ENCODE data around the gene GSTP1. TPM values are rescaled to one million over a fixed set of nuclear protein-coding genes. Genes with fewer than 3 reads are reported as not detected.

GSTP1 gene
- polyA plus RNA-seq, 3 donors, result 853 to 1,483 (median 1,250) TPM

GRCh38 chr11:67607507-67607906 is 23.9 kb downstream of the GSTP1 start:
- Histone ChIP-seq H3K4me1 (ENCODE audit: control insufficient read depth in 1 of 2, insufficient read depth in 2 of 2, low read length in 2 of 2) (peaks cover 14 to 20% of the 10 kb centered on the region in 2 donors), H3K9me3 (replicated peaks in 1 of 2; ENCODE audit: control insufficient read depth in 1 of 2, insufficient read depth in 1 of 2, low read length in 2 of 2) (no peaks in the 10 kb centered on the region), H3K27me3 (ENCODE audit: control insufficient read depth in 2 of 2, insufficient read depth in 2 of 2, low read length in 2 of 2) (no peaks in the 10 kb centered on the region), H3K4me2 (replicated peaks; ENCODE audit: extremely low read depth, low read length, poor library complexity, severe bottlenecking) (peak overlapping the region; percentile 85), H3K36me3 (replicated peaks in 1 of 2; ENCODE audit: control insufficient read depth in 1 of 2, insufficient read depth in 2 of 2, low read length in 2 of 2) (peaks cover 39 to 43% of the 10 kb centered on the region in 2 donors), H3K9ac (ENCODE audit: insufficient read depth, low read length, poor library complexity, severe bottlenecking) (peak overlapping the region; percentile 77), H3K79me2 (ENCODE audit: insufficient read depth, low read length) (peaks cover 13% of the 10 kb centered on the region), H3K4me3 (replicated peaks in 1 of 3; ENCODE audit: low read depth in 2 of 3, low read length in 3 of 3) (peak overlapping the region; percentile 63 to 85 (median 74)), H2AFZ (ENCODE audit: insufficient read depth, low read depth, low read length, poor library complexity, severe bottlenecking) (peak overlapping the region; percentile 88), H3K27ac (ENCODE audit: low read depth in 1 of 2, low read length in 2 of 2) (peak overlapping the region in 1 of 2 donors; percentile 85), H4K20me1 (ENCODE audit: insufficient read depth, low read length) (no peaks in the 10 kb centered on the region)
- Mint-ChIP-seq H3K36me3 (peaks cover 39 to 41% of the 10 kb centered on the region in 2 donors), H3K9me3 (peaks cover 2 to 5% (median 4%) of the 10 kb centered on the region in 7 donors), H3K4me1 (peaks cover 11% of the 10 kb centered on the region), H3K27ac (peak overlapping the region in 6 of 7 donors; percentile 78 to 94 (median 82)), H3K27me3 (ENCODE audit: low read depth in 3 of 3) (peaks cover 2 to 6% (median 3%) of the 10 kb centered on the region in 3 donors), H3K4me3 (peak overlapping the region; percentile 82 to 96)
- TF ChIP-seq, protein P1, sequence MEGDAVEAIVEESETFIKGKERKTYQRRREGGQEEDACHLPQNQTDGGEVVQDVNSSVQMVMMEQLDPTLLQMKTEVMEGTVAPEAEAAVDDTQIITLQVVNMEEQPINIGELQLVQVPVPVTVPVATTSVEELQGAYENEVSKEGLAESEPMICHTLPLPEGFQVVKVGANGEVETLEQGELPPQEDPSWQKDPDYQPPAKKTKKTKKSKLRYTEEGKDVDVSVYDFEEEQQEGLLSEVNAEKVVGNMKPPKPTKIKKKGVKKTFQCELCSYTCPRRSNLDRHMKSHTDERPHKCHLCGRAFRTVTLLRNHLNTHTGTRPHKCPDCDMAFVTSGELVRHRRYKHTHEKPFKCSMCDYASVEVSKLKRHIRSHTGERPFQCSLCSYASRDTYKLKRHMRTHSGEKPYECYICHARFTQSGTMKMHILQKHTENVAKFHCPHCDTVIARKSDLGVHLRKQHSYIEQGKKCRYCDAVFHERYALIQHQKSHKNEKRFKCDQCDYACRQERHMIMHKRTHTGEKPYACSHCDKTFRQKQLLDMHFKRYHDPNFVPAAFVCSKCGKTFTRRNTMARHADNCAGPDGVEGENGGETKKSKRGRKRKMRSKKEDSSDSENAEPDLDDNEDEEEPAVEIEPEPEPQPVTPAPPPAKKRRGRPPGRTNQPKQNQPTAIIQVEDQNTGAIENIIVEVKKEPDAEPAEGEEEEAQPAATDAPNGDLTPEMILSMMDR (IDR thresholded peaks at IDR 0.05), result no peak
- no peak for DNase-seq
- WGBS (ENCODE audit: insufficient coverage), result 80% methylated on average over 7 of the region's 9 CpGs
- intact Hi-C loops (cut with micrococcal nuclease), result loop anchor here (5.0 kb wide), 1 partner anchor 35 kb away; no protein-coding TSS in a partner anchor

GRCh38 chr11:67608486-67608885 is 24.9 kb downstream of the GSTP1 start:
- WGBS (ENCODE audit: insufficient coverage), result 100% methylated on average over 7 of the region's 8 CpGs
- H3K79me2 ChIP-seq (ENCODE audit: insufficient read depth, low read length), result peaks cover 13% of the 10 kb centered on the region
- no peak overlapping the region for H3K4me3 Mint-ChIP-seq
- peaks cover 16% of the 10 kb centered on the region for H3K4me1 Mint-ChIP-seq
- H3K9me3 ChIP-seq (replicated peaks in 1 of 2; ENCODE audit: control insufficient read depth in 1 of 2, insufficient read depth in 1 of 2, low read length in 2 of 2), result no peaks in the 10 kb centered on the region
- no peak for DNase-seq
- H4K20me1 ChIP-seq (ENCODE audit: insufficient read depth, low read length), result no peaks in the 10 kb centered on the region
- H3K27ac ChIP-seq (ENCODE audit: low read depth in 1 of 2, low read length in 2 of 2), result no peak overlapping the region
- H3K27me3 Mint-ChIP-seq (ENCODE audit: low read depth in 3 of 3), result peaks cover 0 to 3% (median 3%) of the 10 kb centered on the region in 3 donors
- intact Hi-C loops (cut with micrococcal nuclease), result loop anchor here (5.0 kb wide), 1 partner anchor 36 kb away; no protein-coding TSS in a partner anchor
- TF ChIP-seq, protein P1 (IDR thresholded peaks at IDR 0.05), result no peak
- no peak overlapping the region for H2AFZ ChIP-seq (ENCODE audit: insufficient read depth, low read depth, low read length, poor library complexity, severe bottlenecking)
- H3K36me3 ChIP-seq (replicated peaks in 1 of 2; ENCODE audit: control insufficient read depth in 1 of 2, insufficient read depth in 2 of 2, low read length in 2 of 2), result peaks cover 41 to 44% of the 10 kb centered on the region in 2 donors
- H3K4me2 ChIP-seq (replicated peaks; ENCODE audit: extremely low read depth, low read length, poor library complexity, severe bottlenecking), result no peak overlapping the region
- H3K9me3 Mint-ChIP-seq, result no peaks in the 10 kb centered on the region
- no peak overlapping the region for H3K9ac ChIP-seq (ENCODE audit: insufficient read depth, low read length, poor library complexity, severe bottlenecking)
- H3K27me3 ChIP-seq (ENCODE audit: control insufficient read depth in 2 of 2, insufficient read depth in 2 of 2, low read length in 2 of 2), result no peaks in the 10 kb centered on the region
- peak overlapping the region in 4 of 7 donors; percentile 41 to 56 (median 51) for H3K27ac Mint-ChIP-seq
- H3K4me1 ChIP-seq (ENCODE audit: control insufficient read depth in 1 of 2, insufficient read depth in 2 of 2, low read length in 2 of 2), result peaks cover 17 to 22% of the 10 kb centered on the region in 2 donors
- H3K36me3 Mint-ChIP-seq, result peaks cover 41 to 43% of the 10 kb centered on the region in 2 donors
- no peak overlapping the region for H3K4me3 ChIP-seq (replicated peaks in 1 of 3; ENCODE audit: low read depth in 2 of 3, low read length in 3 of 3)
